Measurements from ENCODE around the gene MPPED2.
A peak's percentile ranks its signal among the peaks of the same experiment; 100 is the strongest.

MPPED2 gene

DNA sequence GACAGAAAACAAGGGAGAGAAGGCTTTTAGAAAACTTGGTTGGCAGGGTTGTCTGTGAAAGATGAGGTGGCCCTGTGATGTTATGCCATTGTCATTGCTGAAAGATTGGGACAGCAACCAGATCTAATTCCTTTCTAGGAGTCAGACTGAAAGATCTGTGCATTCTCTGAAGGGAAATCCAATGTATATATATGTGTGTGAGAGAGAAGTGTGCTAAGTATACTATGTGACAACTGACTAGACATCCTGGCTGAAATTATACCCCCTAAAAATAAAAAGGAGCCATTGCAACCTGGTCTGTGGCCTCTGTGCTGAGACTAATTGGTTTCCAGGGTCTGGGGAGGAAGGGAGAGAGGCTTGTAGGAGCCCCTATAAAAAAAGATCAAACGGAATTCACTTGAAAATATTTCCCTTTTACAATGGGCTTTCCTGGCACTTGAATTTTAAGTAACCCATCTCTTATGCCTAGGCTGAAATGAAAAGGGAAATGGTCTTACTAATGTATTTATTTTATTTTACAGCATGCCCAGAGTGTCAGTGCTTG lies 1.2 kb upstream of the MPPED2 start:
- TF ChIP-seq, protein P1, sequence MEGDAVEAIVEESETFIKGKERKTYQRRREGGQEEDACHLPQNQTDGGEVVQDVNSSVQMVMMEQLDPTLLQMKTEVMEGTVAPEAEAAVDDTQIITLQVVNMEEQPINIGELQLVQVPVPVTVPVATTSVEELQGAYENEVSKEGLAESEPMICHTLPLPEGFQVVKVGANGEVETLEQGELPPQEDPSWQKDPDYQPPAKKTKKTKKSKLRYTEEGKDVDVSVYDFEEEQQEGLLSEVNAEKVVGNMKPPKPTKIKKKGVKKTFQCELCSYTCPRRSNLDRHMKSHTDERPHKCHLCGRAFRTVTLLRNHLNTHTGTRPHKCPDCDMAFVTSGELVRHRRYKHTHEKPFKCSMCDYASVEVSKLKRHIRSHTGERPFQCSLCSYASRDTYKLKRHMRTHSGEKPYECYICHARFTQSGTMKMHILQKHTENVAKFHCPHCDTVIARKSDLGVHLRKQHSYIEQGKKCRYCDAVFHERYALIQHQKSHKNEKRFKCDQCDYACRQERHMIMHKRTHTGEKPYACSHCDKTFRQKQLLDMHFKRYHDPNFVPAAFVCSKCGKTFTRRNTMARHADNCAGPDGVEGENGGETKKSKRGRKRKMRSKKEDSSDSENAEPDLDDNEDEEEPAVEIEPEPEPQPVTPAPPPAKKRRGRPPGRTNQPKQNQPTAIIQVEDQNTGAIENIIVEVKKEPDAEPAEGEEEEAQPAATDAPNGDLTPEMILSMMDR (IDR thresholded peaks at IDR 0.05; ENCODE audit: extremely low read depth, insufficient read depth, missing control alignments) = no peak
- in situ Hi-C loops (cut with MboI; ENCODE audit: low pct_unique_long_range_greater_than_20kb, low sequenced_read_pairs, unreplicated experiment) = no loop called here
- peak; percentile 12 for DNase-seq (ENCODE audit: low spot score)

DNA sequence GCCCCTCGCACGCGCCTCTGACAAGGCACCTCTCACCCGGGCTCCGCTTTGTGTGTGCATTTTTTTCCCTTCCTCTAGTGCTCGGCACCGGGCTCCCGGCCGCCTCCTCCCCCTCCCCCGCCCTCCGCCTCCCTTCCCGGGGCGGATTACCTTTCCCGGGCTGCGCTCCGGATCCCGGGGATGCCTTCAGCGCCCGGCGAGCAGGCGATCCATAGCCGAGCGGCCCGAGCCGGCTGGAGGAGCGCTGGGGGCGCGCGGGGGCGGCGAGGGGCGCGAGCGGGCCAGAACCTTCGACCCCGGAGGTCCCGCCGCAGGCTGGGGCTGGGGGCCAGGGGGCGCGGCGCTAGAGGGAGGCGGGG lies 282 bp downstream of the MPPED2 start:
- TF ChIP-seq, protein P1 (IDR thresholded peaks at IDR 0.05; ENCODE audit: extremely low read depth, insufficient read depth, missing control alignments) = no peak
- peak; percentile 34 for DNase-seq (ENCODE audit: low spot score)
- in situ Hi-C loops (cut with MboI; ENCODE audit: low pct_unique_long_range_greater_than_20kb, low sequenced_read_pairs, unreplicated experiment) = no loop called here

DNA sequence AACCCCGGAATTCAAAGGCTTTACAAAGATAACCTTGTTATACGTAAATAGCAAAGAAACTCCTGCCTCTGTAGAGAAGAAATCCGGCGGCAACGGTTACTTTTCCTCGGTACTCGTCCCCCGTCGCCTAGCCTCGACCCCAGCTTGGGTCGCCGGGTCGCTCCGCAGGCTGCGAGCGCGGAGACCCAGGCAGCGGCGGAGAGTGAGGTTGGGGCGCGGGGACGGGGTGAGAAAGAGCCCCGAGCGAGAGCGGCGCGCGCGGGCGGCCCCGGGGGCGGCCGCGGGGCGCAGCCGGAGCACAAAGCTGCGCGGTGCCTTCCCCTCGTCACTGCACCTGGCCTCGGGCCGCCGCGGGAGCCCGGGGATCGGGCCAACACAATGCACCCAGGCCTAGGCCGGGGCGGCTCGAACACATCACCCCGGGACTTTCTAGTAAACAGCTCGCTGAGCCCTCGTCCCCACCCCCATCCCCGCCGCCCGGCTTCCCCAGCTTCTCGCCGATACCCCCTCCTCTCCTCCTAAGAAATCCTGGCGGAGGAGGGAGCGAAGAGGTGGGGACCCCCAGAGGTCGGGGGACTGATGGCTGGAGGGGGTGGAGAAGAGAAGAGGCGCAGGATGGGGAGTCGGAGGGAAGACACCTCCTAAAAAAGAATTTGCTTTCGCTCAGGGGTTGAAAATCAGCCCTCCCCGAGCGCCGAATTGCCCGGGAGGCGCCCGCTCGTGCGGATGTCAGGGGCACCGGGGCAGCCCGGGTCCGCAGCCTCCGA lies 845 bp downstream of the MPPED2 start:
- peak; percentile 60 for DNase-seq (ENCODE audit: low spot score)
- TF ChIP-seq, protein P1 (IDR thresholded peaks at IDR 0.05; ENCODE audit: extremely low read depth, insufficient read depth, missing control alignments) = no peak
- in situ Hi-C loops (cut with MboI; ENCODE audit: low pct_unique_long_range_greater_than_20kb, low sequenced_read_pairs, unreplicated experiment) = no loop called here

DNA sequence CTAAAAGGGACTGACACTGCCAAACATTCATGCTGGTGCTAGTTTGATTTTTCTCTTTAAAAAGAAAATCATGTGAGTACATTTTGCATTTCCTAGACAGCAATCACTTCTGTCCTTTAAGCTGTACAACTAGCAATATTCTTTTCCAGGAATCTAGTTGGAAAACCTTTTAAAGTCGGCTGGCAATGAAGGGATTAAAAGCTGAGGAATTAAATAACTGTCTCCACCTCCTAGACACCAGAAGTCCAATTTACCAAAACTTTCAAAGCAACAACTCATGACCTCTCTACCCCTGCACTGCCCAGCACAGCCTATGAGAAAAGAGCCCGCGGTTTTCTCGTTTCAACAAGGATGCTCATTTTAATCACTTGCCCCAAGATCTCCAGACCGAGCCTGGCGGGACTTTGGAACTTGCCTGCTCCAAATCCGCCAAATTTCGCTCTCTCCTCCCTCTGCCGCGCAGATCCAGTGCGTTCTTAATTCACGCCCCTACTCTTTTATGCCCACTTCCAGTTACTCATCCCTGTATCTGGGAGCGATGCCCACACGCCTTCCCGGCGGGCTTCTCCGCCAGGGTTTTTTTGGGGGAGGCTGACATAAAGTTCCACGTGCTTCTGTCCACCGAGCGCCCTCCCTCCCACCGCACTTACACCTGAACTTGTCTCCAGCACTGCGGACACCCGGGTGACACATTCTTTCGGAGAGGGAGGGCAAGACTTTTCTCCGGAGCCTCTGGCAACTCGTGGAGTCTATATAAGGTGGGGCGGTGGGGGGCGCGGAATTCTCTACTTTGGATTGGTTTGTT lies 2.5 kb downstream of the MPPED2 start:
- in situ Hi-C loops (cut with MboI; ENCODE audit: low pct_unique_long_range_greater_than_20kb, low sequenced_read_pairs, unreplicated experiment) = no loop called here
- DNase-seq (ENCODE audit: low spot score) = peak; percentile 7
- TF ChIP-seq, protein P1 (IDR thresholded peaks at IDR 0.05; ENCODE audit: extremely low read depth, insufficient read depth, missing control alignments) = no peak

DNA sequence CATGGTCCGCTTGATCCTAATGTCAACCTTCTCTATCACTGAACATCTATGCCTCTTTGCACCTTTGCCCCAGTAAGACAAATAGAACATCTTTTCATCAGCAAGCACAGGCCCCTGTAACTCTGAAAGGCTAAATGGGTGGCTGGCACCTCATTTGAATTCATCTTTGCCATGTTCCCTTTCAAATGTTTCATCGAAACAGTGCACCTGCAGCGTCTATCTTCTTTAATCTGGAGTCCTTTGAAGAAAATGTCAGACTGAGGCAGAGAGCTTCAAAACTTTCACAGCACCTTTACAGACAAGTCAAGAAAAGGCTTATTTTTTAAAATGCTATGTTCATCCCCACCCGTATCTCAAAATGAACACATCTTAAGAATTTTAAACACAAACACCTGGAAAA lies 3.4 kb downstream of the MPPED2 start:
- TF ChIP-seq, protein P1 (IDR thresholded peaks at IDR 0.05; ENCODE audit: extremely low read depth, insufficient read depth, missing control alignments) = no peak
- no peak for DNase-seq (ENCODE audit: low spot score)
- in situ Hi-C loops (cut with MboI; ENCODE audit: low pct_unique_long_range_greater_than_20kb, low sequenced_read_pairs, unreplicated experiment) = no loop called here

DNA sequence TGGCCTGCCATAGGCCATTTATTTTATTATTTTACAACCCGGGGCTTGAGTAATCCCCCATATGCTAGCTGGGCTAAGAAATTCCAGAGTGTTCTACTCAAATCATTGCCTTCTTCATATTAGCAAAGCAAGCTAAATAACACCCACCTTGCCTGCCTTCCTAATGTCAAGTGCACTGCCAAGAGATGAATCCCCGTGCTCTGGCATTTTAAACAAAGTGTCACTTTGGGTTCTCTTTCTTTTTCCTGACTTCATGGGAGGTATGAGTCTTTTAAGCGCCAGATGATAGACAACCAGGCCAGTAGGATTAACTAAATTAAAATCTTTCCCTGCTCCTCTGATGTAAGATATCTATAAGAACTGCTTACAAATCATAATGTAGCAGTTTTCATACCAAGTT lies 4.5 kb downstream of the MPPED2 start:
- in situ Hi-C loops (cut with MboI; ENCODE audit: low pct_unique_long_range_greater_than_20kb, low sequenced_read_pairs, unreplicated experiment) = no loop called here
- no peak for DNase-seq (ENCODE audit: low spot score)
- TF ChIP-seq, protein P1 (IDR thresholded peaks at IDR 0.05; ENCODE audit: extremely low read depth, insufficient read depth, missing control alignments) = no peak

Measured in GM13977 (cell line).